ENCODE data around the gene HECW1.
"Not testable (repeated sequence)": the region's sequence is repeated elsewhere in the genome, so short reads cannot be mapped to it uniquely, and the experiment has no call there.

HECW1 gene

GRCh38 chr7:43345696-43346095 is 233.2 kb downstream of the HECW1 start:
- not testable (repeated sequence) for DNase-seq

- no peak for DNase-seq
Observed at GRCh38 chr7:43351683-43352082, 239.2 kb downstream of the HECW1 start.

GRCh38 chr7:43353902-43354301 is 241.5 kb downstream of the HECW1 start:
- no peak for DNase-seq

GRCh38 chr7:43362652-43363034 is 250.2 kb downstream of the HECW1 start:
- DNase-seq, result peak in 1 of 51 donors; percentile 2

- no peak for DNase-seq
Observed at GRCh38 chr7:43363035-43363791, 250.8 kb downstream of the HECW1 start.

GRCh38 chr7:43364391-43364790 is 251.9 kb downstream of the HECW1 start:
- DNase-seq, result no peak

GRCh38 chr7:43372676-43373355 is 260.4 kb downstream of the HECW1 start:
- DNase-seq, result no peak

- no peak for DNase-seq
Observed at GRCh38 chr7:43377196-43377960, 264.9 kb downstream of the HECW1 start.

GRCh38 chr7:43379210-43379609 is 266.8 kb downstream of the HECW1 start:
- no peak for DNase-seq

- DNase-seq, result no peak
Observed at GRCh38 chr7:43384616-43385308, 272.3 kb downstream of the HECW1 start.

- DNase-seq, result no peak
Observed at GRCh38 chr7:43385309-43385680, 272.8 kb downstream of the HECW1 start.

GRCh38 chr7:43385856-43386255 is 273.4 kb downstream of the HECW1 start:
- no peak for DNase-seq

GRCh38 chr7:43387932-43388331 is 275.5 kb downstream of the HECW1 start:
- no peak for DNase-seq

GRCh38 chr7:43390576-43390975 is 278.1 kb downstream of the HECW1 start:
- no peak for DNase-seq

GRCh38 chr7:43391518-43391917 is 279.1 kb downstream of the HECW1 start:
- no peak for DNase-seq

- DNase-seq, result no peak
Observed at GRCh38 chr7:43392638-43393330, 280.3 kb downstream of the HECW1 start.

- DNase-seq, result no peak
Observed at GRCh38 chr7:43394441-43395130, 282.1 kb downstream of the HECW1 start.

- no peak for DNase-seq
Observed at GRCh38 chr7:43395351-43395750, 282.9 kb downstream of the HECW1 start.

- DNase-seq, result no peak
Observed at GRCh38 chr7:43396187-43396740, 283.8 kb downstream of the HECW1 start.

GRCh38 chr7:43398831-43399230 is 286.4 kb downstream of the HECW1 start:
- no peak for DNase-seq

Data from hypothalamus (tissue), 51 donors.